Measurements from ENCODE around the gene CFAP57.

DNA sequence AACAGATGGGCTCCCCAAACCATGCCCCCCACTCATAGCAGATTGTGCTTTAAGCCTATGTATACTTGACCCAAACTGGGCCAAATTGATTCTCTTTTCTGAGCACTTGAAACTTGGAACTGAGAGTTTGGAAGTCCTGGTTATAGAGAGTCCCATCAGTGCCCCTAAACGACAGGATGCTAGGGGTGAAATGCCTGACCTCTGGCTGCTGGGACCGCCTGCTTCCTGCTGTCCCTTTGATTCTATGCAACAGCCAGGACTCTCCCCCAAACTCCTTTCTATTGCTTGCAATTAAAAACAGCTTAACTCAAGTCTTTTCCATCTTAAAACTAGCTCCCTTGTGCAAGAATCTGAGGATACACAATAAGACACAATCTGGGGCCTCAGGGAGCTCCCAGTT lies 108.6 kb downstream of the CFAP57 start:
- TF ChIP-seq, protein P1, sequence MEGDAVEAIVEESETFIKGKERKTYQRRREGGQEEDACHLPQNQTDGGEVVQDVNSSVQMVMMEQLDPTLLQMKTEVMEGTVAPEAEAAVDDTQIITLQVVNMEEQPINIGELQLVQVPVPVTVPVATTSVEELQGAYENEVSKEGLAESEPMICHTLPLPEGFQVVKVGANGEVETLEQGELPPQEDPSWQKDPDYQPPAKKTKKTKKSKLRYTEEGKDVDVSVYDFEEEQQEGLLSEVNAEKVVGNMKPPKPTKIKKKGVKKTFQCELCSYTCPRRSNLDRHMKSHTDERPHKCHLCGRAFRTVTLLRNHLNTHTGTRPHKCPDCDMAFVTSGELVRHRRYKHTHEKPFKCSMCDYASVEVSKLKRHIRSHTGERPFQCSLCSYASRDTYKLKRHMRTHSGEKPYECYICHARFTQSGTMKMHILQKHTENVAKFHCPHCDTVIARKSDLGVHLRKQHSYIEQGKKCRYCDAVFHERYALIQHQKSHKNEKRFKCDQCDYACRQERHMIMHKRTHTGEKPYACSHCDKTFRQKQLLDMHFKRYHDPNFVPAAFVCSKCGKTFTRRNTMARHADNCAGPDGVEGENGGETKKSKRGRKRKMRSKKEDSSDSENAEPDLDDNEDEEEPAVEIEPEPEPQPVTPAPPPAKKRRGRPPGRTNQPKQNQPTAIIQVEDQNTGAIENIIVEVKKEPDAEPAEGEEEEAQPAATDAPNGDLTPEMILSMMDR (conservative IDR thresholded peaks at IDR 0.05; ENCODE audit: low read depth, low read length) = no peak
- no peak for TF ChIP-seq POLR2A (IDR thresholded peaks at IDR 0.05; ENCODE audit: low read depth, low read length)
- no peak for TF ChIP-seq RAD21 (IDR thresholded peaks at IDR 0.05; ENCODE audit: low read length)
- no peak for TF ChIP-seq SMC3 (IDR thresholded peaks at IDR 0.05; ENCODE audit: low read depth, low read length)
- TF ChIP-seq MAZ (IDR thresholded peaks at IDR 0.05; ENCODE audit: borderline replicate concordance, low read depth, low read length) = no peak
- TF ChIP-seq BHLHE40 (IDR thresholded peaks at IDR 0.05; ENCODE audit: low read depth, low read length) = no peak
- TF ChIP-seq, protein P2, sequence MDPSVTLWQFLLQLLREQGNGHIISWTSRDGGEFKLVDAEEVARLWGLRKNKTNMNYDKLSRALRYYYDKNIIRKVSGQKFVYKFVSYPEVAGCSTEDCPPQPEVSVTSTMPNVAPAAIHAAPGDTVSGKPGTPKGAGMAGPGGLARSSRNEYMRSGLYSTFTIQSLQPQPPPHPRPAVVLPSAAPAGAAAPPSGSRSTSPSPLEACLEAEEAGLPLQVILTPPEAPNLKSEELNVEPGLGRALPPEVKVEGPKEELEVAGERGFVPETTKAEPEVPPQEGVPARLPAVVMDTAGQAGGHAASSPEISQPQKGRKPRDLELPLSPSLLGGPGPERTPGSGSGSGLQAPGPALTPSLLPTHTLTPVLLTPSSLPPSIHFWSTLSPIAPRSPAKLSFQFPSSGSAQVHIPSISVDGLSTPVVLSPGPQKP (IDR thresholded peaks at IDR 0.05; ENCODE audit: borderline replicate concordance, low read depth, low read length) = no peak
- no peak for TF ChIP-seq MAFK (IDR thresholded peaks at IDR 0.05; ENCODE audit: low read depth, low read length)
- no peak for TF ChIP-seq RFX5 (IDR thresholded peaks at IDR 0.05; ENCODE audit: low read depth, low read length)

Data from IMR-90 (cell line).